Type B pancreatic cell (in vitro differentiated cells): Measurements from ENCODE around the gene ARHGAP9. TPM values are rescaled to one million over a fixed set of nuclear protein-coding genes. Genes with fewer than 3 reads are reported as not detected.

Experiments
- DNase-seq: peaks from one replicate; pipeline ENCODE4 v3.0.0; 2021; ENCODE audit warnings: mixed read lengths; ENCODE audit not compliant: unreplicated experiment; ENCODE audit errors: extremely low spot score
- H3K27ac Mint-ChIP-seq: 2 replicates; pipeline ENCODE4 v1.8.0; 2021; ENCODE audit warnings: mild to moderate bottlenecking, mixed read lengths
- H3K27me3 Mint-ChIP-seq: 2 replicates; pipeline ENCODE4 v1.8.0; 2021; ENCODE audit warnings: mixed read lengths
- H3K36me3 Mint-ChIP-seq: 2 replicates; pipeline ENCODE4 v1.8.0; 2021; ENCODE audit warnings: mixed read lengths
- H3K4me1 Mint-ChIP-seq: one replicate; pipeline ENCODE4 v1.8.0; 2021; ENCODE audit warnings: mixed read lengths; ENCODE audit not compliant: unreplicated experiment
- H3K4me3 Mint-ChIP-seq: 2 replicates; pipeline ENCODE4 v1.8.0; 2021; ENCODE audit warnings: mild to moderate bottlenecking, mixed read lengths
- H3K9me3 Mint-ChIP-seq: 2 replicates; pipeline ENCODE4 v1.8.0; 2021; ENCODE audit warnings: mixed read lengths
- total RNA-seq: library from RNA; stranded (reverse); gene quantifications from 2 replicates; pipeline ENCODE4 v1.2.1, GENCODE V29; 2021; ENCODE audit warnings: low replicate concordance
- TF ChIP-seq, protein P1 (sequence below): fragments of 200-600 bp; sonication (generic); conservative IDR thresholded peaks from 2 replicates; pipeline ENCODE4 v1.5.0; 2021; ENCODE audit warnings: antibody characterized with exemption, mild to moderate bottlenecking

Gene ARHGAP9
- total RNA-seq, 1 donor from 2014 or later = 1.8 TPM

DNA sequence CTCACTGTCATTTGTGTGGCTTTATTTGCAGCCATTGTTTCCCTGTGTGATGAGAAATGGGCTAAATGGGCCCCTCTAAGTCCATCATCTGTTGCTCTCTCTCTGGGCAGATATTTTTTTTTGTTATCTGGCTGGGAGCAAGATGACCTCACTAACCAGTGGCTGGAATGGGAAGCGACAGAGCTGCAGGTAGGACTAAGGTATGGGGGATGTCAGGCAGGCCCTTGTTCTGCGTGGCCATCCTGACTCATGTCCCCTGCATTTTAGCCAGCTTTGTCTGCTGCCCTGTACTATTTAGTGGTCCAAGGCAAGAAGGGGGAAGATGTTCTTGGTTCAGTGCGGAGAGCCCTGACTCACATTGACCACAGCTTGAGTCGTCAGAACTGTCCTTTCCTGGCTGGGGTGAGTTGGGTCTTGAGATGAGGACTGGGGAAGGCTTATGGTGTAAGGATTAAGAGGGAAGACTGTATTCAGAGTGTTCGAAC, 9.5 kb upstream of the ARHGAP9 start:
- TF ChIP-seq, protein P1, sequence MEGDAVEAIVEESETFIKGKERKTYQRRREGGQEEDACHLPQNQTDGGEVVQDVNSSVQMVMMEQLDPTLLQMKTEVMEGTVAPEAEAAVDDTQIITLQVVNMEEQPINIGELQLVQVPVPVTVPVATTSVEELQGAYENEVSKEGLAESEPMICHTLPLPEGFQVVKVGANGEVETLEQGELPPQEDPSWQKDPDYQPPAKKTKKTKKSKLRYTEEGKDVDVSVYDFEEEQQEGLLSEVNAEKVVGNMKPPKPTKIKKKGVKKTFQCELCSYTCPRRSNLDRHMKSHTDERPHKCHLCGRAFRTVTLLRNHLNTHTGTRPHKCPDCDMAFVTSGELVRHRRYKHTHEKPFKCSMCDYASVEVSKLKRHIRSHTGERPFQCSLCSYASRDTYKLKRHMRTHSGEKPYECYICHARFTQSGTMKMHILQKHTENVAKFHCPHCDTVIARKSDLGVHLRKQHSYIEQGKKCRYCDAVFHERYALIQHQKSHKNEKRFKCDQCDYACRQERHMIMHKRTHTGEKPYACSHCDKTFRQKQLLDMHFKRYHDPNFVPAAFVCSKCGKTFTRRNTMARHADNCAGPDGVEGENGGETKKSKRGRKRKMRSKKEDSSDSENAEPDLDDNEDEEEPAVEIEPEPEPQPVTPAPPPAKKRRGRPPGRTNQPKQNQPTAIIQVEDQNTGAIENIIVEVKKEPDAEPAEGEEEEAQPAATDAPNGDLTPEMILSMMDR = no peak
- H3K27me3 Mint-ChIP-seq = no peaks in the 10 kb centered on the region
- H3K4me1 Mint-ChIP-seq = peaks cover 13% of the 10 kb centered on the region
- peak overlapping the region; percentile 92 for H3K27ac Mint-ChIP-seq
- no peak for DNase-seq
- H3K36me3 Mint-ChIP-seq = peaks cover 24% of the 10 kb centered on the region
- peak overlapping the region; percentile 100 for H3K4me3 Mint-ChIP-seq
- H3K9me3 Mint-ChIP-seq = no peaks in the 10 kb centered on the region

DNA sequence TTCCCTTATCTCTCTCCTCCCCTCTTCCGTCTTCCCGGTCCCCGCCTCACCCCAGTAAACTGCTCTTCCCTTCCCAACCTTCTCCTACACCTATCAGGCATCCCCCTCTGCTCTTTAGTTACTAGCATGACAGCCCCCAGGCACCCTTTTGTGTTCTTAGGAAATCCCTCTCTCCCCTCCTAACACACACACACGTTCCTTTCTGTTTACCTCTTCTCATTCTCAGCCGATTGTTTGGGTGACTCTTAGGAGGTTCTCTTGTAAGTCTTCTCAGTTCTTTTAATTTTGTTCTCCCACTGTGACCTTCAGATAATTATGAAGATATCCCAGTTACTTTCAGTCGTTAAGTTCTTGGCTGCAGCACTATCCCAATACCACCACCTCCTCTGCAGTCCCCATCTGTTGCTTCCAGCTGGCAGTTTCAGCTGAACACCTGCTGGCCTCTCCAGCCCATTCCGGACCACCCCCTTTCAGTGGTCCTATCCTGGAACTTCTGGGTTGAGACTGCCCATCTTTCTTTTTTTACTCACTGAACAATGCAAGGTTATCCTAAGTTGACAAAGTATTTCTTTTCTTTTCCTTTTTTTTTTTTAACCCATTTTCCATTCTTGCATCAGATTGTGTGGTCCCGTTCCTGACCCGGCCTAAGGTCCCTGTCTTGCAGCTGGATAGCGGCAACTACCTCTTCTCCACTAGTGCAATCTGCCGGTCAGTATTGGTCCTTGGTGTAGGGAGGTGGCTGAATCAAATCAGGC, 8.9 kb upstream of the ARHGAP9 start:
- DNase-seq = no peak
- peaks cover 24% of the 10 kb centered on the region for H3K36me3 Mint-ChIP-seq
- peak overlapping the region; percentile 100 for H3K4me3 Mint-ChIP-seq
- H3K27me3 Mint-ChIP-seq = no peaks in the 10 kb centered on the region
- H3K4me1 Mint-ChIP-seq = peaks cover 13% of the 10 kb centered on the region
- peak overlapping the region; percentile 92 for H3K27ac Mint-ChIP-seq
- TF ChIP-seq, protein P1 = no peak
- H3K9me3 Mint-ChIP-seq = no peaks in the 10 kb centered on the region

DNA sequence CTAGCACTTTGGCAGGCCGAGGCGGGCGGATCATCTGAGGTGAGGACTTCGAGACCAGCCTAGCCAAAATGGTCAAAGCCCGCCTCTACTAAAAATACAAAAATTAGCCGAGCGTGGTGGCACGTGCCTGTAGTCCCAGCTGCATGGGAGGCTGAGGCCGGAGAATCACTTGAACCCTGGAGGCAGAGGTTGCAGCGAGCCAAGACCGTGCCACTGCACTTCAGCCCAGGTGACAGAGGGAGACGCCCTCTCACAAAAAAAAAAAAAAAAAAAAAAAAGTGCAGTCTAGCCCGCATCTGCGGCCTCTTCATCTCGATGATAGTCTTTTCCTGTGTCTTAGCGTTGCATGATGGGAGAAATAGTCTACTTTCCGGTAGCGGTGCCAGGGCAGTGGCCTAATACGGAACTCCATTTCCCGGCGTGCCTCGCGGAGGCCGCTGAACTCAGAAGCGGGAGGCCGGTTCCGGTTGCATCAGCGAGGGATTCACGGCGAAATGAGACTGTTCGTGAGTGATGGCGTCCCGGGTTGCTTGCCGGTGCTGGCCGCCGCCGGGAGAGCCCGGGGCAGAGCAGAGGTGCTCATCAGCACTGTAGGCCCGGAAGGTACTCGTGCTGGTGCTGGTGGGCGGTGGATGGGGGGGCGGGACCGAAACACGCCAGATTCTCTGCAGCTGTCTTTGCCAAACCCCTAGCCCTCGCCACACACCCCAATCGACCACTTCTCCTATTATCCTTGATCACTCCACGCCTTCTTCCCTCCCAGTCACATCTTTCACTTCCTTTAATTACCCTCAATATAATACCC, 8.1 kb upstream of the ARHGAP9 start, which contains the start of gene MARS1:
Gene MARS1 (plus strand): TSS at position 472 of the 805 bp plus-strand sequence. CDS start 23 bp downstream, at position 495.
- TF ChIP-seq, protein P1 = no peak
- peaks cover 20% of the 10 kb centered on the region for H3K4me1 Mint-ChIP-seq
- DNase-seq = peak; percentile 90
- peaks cover 21% of the 10 kb centered on the region for H3K36me3 Mint-ChIP-seq
- peaks cover 6% of the 10 kb centered on the region for H3K27me3 Mint-ChIP-seq
- H3K4me3 Mint-ChIP-seq = peak within 1 kb of the TSS; percentile 100
- peak within 1 kb of the TSS; percentile 92 for H3K27ac Mint-ChIP-seq
- H3K9me3 Mint-ChIP-seq = no peaks in the 10 kb centered on the region

DNA sequence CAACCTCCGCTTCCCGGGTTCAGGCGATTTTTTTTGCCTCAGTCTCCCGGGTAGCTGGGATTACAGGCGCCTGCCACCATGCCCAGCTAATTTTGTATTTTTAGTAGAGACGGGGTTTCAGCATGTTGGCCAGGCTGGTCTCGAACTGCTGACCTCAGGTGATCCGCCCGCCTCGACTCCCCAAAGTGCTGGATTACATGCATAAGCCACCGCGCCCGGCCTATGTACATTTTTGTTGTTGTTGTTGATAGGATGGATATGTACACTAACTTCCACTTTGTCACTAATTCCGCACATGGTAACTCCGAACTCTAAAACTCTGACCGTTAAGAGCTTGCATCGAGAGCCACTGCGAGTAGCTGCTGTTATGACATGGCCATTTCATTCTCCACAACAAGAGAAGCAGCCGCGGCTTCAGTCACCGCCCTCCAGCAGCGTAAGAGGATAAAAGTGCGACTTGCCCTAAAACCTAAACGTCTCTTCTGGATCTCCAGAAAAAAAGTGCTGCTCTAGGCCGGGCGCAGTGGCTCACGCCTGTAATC, 7.5 kb upstream of the ARHGAP9 start:
- peaks cover 6% of the 10 kb centered on the region for H3K27me3 Mint-ChIP-seq
- no peaks in the 10 kb centered on the region for H3K9me3 Mint-ChIP-seq
- peaks cover 20% of the 10 kb centered on the region for H3K4me1 Mint-ChIP-seq
- DNase-seq = no peak
- H3K36me3 Mint-ChIP-seq = peaks cover 17% of the 10 kb centered on the region
- H3K4me3 Mint-ChIP-seq = peak overlapping the region; percentile 100
- H3K27ac Mint-ChIP-seq = no peak overlapping the region
- TF ChIP-seq, protein P1 = no peak

DNA sequence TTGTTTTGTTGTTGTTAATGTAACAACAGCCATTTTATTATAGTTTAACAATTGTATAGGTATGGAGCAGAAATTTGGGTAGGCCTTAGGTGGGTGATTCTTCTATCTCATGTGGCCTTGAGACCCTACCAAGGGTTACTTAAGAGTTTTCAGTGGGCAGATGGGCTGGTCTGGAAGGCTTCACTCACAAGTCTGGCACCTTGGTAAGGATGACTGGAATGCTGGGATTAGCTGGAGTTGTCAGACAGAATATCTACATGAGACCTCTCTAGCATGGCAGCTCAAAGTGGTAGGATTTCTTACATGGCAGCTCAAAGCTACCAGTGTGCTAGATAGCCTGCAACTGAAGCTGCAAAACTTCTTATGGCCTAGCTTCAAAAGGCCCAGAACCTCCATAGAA, 6.0 kb upstream of the ARHGAP9 start:
- no peak for DNase-seq
- Mint-ChIP-seq H3K4me1 (peaks cover 23% of the 10 kb centered on the region), H3K36me3 (peaks cover 11% of the 10 kb centered on the region), H3K9me3 (no peaks in the 10 kb centered on the region), H3K27me3 (peaks cover 17% of the 10 kb centered on the region), H3K4me3 (no peak overlapping the region), H3K27ac (no peak overlapping the region)
- TF ChIP-seq, protein P1 = no peak
